AG10803 (cell line): ENCODE data around the gene RANBP17.

ENCODE experiments used
- DNase-seq: peaks from one replicate; pipeline ENCODE4 v3.0.0; 2010; ENCODE audit warnings: low read depth
- H3K4me3 ChIP-seq: 2 replicates; pipeline ENCODE4 v1.5.1; 2011; ENCODE audit warnings: mild to moderate bottlenecking, low read length, control low read depth
- CTCF ChIP-seq: conservative IDR thresholded peaks from 2 replicates; pipeline ENCODE4 v1.5.1; 2011; ENCODE audit warnings: mild to moderate bottlenecking, low read length, control low read depth, inconsistent platforms

Gene RANBP17

GRCh38 chr5:171107669-171108068, 245.9 kb downstream of the RANBP17 start:
- no peak for DNase-seq
- H3K4me3 ChIP-seq: no peak overlapping the region
- no peak for TF ChIP-seq CTCF

- TF ChIP-seq CTCF: no peak
- no peak for DNase-seq
- H3K4me3 ChIP-seq: no peak overlapping the region
Observed at GRCh38 chr5:171115519-171115918, 253.7 kb downstream of the RANBP17 start.

- DNase-seq: no peak
- H3K4me3 ChIP-seq: no peak overlapping the region
- TF ChIP-seq CTCF: no peak
Observed at GRCh38 chr5:171116719-171117118, 254.9 kb downstream of the RANBP17 start.

- TF ChIP-seq CTCF: no peak
- no peak overlapping the region for H3K4me3 ChIP-seq
- DNase-seq: no peak
Observed at GRCh38 chr5:171120986-171121622, 259.3 kb downstream of the RANBP17 start.

GRCh38 chr5:171121638-171122037, 259.8 kb downstream of the RANBP17 start:
- no peak for DNase-seq
- TF ChIP-seq CTCF: no peak
- H3K4me3 ChIP-seq: no peak overlapping the region

- H3K4me3 ChIP-seq: no peak overlapping the region
- DNase-seq: peak; percentile 1
- no peak for TF ChIP-seq CTCF
Observed at GRCh38 chr5:171122372-171122771, 260.6 kb downstream of the RANBP17 start.

GRCh38 chr5:171123417-171123816, 261.6 kb downstream of the RANBP17 start:
- no peak for DNase-seq
- TF ChIP-seq CTCF: no peak
- H3K4me3 ChIP-seq: no peak overlapping the region
